Sigmoid colon (tissue), 4 donors: ENCODE results near the gene AKAP8.

Experiments
- POLR2A ChIP-seq, 2 donors: fragments of 450-650 bp; IDR thresholded peaks; one replicate each; pipeline ENCODE4 v1.6.1; 2016; ENCODE audit warnings: antibody characterized with exemption in 2 of 2, mild to moderate bottlenecking in 2 of 2, moderate library complexity in 2 of 2
- POLR2AphosphoS5 ChIP-seq, 4 donors: sonication (generic); formaldehyde crosslinking; IDR thresholded peaks; one replicate each; pipeline ENCODE4 v1.6.1; 2017; ENCODE audit warnings: antibody characterized with exemption in 4 of 4

DNA sequence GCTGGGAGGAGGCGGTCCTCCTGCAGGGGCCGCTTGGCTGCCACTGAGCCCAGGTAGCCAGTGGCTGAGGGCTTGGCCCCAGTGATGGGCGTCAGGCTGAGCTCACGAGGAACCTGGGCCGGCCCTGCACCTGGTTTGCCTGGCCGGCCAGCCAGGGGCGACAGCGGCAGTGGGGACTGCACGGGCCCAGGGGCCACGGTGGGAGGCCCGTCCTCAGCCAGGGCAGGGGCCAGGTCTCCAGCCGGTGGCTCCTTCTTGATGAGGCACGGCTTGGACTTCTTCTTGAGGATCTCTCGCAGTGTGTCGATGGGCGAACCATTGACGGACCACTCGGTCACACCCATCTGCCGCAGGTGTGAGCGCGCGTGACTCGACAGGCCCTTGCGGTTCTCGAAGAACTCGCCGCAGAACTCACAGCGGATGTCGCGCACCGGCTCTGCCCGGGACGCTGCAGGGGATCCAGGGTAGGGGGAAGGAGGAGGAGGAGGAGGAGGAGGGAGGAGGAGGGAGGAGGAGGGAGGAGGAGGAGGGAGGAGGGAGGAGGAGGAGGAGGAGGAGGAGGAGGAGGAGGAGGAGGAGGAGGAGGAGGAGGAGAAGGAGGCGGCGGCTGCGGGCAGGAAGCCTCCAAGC, 45.8 kb upstream of the AKAP8 start:
- TF ChIP-seq POLR2A (IDR thresholded peaks at IDR 0.05): no peak
- TF ChIP-seq POLR2AphosphoS5 (IDR thresholded peaks at IDR 0.05): no peak
